Activated T-cell treated with anti-CD3 and anti-CD28 coated beads, Interleukin-2, amount 50 U/mL, for 24 hours (primary cell): Measurements from ENCODE around the gene DHRS2.
"Not testable (repeated sequence)": the region's sequence is repeated elsewhere in the genome, so short reads cannot be mapped to it uniquely, and the experiment has no call there.

Experiments
- DNase-seq: peaks from one replicate; pipeline ENCODE4 v3.0.0-alpha.2; 2020
- H3K27ac Mint-ChIP-seq: 2 replicates; pipeline ENCODE4 v1.8.0; 2020; ENCODE audit warnings: mild to moderate bottlenecking, mixed read lengths
- H3K27me3 Mint-ChIP-seq: 2 replicates; pipeline ENCODE4 v1.8.0; 2020; ENCODE audit warnings: mixed read lengths
- H3K36me3 Mint-ChIP-seq: 2 replicates; pipeline ENCODE4 v1.8.0; 2020; ENCODE audit warnings: low read depth, mixed read lengths
- H3K4me1 Mint-ChIP-seq: 2 replicates; pipeline ENCODE4 v1.8.0; 2020; ENCODE audit warnings: low read depth, mixed read lengths
- H3K4me3 Mint-ChIP-seq: 2 replicates; pipeline ENCODE4 v1.8.0; 2020; ENCODE audit warnings: mild to moderate bottlenecking, moderate library complexity, mixed read lengths
- H3K9me3 Mint-ChIP-seq: 2 replicates; pipeline ENCODE4 v1.8.0; 2020; ENCODE audit warnings: mixed read lengths

DHRS2 gene

GRCh38 chr14:23632461-23633159 lies 3.6 kb upstream of the DHRS2 start:
- Mint-ChIP-seq H3K36me3 (no peaks in the 10 kb centered on the region), H3K4me1 (peaks cover 10% of the 10 kb centered on the region), H3K4me3 (no peak overlapping the region), H3K9me3 (no peaks in the 10 kb centered on the region), H3K27ac (no peak overlapping the region), H3K27me3 (no peaks in the 10 kb centered on the region)
- no peak for DNase-seq

DNA sequence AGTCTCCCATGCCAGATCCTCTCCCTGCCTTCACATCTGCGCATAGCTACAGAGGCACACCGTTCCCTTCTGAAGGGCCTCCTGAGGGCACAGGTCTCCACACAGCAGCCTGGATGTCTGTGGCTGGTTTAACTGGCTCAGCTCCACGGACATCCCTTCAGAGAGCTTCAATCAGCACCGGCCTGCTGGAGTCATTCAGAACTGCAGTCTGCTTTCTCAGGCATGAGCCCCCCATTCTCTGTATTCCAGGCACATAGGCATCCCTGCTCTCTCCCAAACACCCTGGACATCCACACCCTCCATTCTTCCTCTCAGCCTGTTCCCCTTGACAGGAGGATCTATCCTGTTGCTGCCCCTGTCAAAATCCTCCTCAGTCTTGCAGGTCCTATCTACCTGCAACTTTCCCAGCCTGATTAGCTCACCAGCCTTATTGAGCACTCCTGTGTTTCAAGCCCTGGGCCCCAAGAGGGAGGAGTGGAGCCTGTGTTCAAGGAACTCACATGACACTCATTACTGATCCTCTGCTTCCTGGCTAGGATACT lies 2.9 kb upstream of the DHRS2 start:
- Mint-ChIP-seq H3K36me3 (no peaks in the 10 kb centered on the region), H3K27ac (no peak overlapping the region), H3K9me3 (no peaks in the 10 kb centered on the region), H3K4me3 (no peak overlapping the region), H3K27me3 (no peaks in the 10 kb centered on the region), H3K4me1 (peaks cover 10% of the 10 kb centered on the region)
- no peak for DNase-seq

DNA sequence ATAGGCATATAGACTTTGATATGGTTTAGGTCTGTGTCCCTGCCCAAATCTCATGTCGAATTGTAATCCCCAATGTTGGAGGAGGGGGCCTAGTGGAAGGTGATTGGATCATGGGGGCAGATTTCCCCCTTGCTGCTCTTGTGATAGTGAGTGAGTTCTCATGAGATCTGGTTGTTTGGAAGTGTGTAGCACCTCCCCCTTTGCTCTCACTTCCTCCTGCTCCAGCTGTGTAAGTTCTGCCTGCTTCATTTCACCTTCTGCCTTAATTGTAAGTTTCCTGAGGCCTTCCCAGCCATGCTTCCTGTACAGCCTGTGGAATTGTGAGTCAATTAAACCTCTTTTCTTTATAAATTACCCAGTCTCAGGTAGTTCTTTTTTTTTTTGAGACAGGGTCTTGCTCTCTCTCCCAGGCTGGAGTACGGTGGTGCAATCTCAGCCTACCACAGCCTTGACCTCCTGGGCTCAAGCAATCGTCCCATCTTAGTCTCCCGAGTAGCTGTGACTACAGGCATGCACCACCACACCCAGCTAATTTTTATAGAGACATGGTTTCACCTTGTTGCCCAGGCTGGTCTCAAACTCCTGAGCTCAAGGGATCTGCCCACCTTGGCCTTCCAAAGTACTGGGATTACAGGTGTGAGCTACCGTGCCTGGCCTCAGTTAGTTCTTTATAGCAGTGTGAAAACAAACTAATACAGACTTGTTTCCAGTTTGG lies 1.3 kb upstream of the DHRS2 start:
- not testable (repeated sequence) for H3K27me3 Mint-ChIP-seq, H3K27ac Mint-ChIP-seq

GRCh38 chr14:23637312-23637654 lies 1.1 kb downstream of the DHRS2 start:
- not testable (repeated sequence) for H3K27ac Mint-ChIP-seq, DNase-seq, H3K4me1 Mint-ChIP-seq, H3K36me3 Mint-ChIP-seq, H3K4me3 Mint-ChIP-seq, H3K9me3 Mint-ChIP-seq, H3K27me3 Mint-ChIP-seq

More for the DNA sequence above, 1.3 kb upstream of the DHRS2 start:
- not testable (repeated sequence) for H3K9me3 Mint-ChIP-seq, DNase-seq, H3K36me3 Mint-ChIP-seq, H3K4me3 Mint-ChIP-seq
- peaks cover 10% of the 10 kb centered on the region for H3K4me1 Mint-ChIP-seq

- not testable (repeated sequence) for H3K4me1 Mint-ChIP-seq, H3K4me3 Mint-ChIP-seq, H3K27ac Mint-ChIP-seq, H3K9me3 Mint-ChIP-seq, H3K27me3 Mint-ChIP-seq, DNase-seq, H3K36me3 Mint-ChIP-seq
Observed at GRCh38 chr14:23637655-23638413, 1.7 kb downstream of the DHRS2 start.

- DNase-seq: no peak
- Mint-ChIP-seq H3K27ac (no peak overlapping the region), H3K9me3 (no peaks in the 10 kb centered on the region), H3K27me3 (no peaks in the 10 kb centered on the region), H3K4me3 (no peak overlapping the region), H3K36me3 (no peaks in the 10 kb centered on the region), H3K4me1 (no peaks in the 10 kb centered on the region)
Observed at GRCh38 chr14:23638414-23639047, 2.4 kb downstream of the DHRS2 start.

DNA sequence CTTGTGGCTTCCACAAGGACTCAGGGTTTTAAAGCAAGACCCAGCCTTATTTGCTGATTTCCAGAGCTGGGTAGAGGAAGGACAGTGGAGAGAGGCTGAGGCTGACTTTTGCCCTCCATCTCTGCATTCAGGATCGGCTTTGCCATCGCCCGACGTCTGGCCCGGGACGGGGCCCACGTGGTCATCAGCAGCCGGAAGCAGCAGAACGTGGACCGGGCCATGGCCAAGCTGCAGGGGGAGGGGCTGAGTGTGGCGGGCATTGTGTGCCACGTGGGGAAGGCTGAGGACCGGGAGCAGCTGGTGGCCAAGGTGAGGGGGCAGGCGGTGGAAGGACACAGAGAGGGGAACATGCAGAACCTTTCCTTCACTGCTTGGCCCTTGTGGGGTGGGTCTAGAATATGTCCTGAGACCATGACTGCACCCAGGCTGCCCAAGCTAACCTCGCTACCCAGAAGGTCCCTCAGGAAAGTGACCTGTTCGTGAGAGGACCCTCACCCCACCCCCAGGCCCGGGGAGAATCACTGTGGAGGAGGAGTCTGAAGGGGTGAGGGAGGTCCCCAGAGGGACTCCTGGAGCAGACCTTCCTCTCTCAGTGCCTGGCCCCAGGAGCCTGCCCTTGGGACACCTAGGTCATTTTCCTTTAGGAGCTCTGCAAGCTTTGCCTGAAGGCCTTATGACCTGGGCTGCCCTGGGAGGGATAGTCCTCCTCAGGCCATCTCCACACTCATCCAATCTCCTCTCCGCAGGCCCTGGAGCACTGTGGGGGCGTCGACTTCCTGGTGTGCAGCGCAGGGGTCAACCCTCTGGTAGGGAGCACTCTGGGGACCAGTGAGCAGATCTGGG lies 3.1 kb downstream of the DHRS2 start:
- Mint-ChIP-seq H3K4me1 (no peaks in the 10 kb centered on the region), H3K9me3 (no peaks in the 10 kb centered on the region), H3K27ac (no peak overlapping the region), H3K4me3 (no peak overlapping the region), H3K27me3 (no peaks in the 10 kb centered on the region), H3K36me3 (no peaks in the 10 kb centered on the region)
- no peak for DNase-seq

DNA sequence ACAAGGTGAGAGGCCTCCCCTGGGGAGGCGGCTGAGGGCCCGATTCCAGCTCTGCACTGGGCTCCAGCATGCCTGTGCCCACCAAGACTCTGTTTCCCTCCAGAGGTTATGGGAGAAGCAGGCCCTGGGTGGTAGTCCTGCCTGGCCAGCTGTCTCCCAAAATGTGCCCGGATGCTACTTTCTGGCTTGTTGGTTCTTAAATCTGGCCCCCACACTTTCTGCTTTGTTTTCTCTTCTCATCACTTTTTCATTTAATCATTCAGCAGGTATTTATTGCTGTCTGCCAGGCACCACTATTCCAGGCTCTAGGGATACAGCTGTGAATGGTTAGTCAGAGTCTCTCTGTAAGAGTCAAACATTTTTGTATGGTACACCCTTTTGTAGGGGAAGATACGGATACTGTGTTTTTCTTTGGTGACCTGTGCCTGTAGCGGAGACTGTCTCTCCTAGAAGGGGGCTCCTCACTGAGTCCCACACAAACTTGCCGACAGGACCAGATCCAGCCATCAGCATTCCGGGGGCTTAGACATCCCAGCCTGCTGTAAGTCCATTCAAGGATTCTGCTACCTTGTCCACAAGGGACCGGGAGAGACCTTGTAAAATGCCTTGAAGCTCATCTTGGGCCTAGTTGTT lies 3.8 kb downstream of the DHRS2 start:
- no peak for DNase-seq
- no peaks in the 10 kb centered on the region for H3K27me3 Mint-ChIP-seq
- no peak overlapping the region for H3K27ac Mint-ChIP-seq
- no peak overlapping the region for H3K4me3 Mint-ChIP-seq
- H3K36me3 Mint-ChIP-seq: no peaks in the 10 kb centered on the region
- no peaks in the 10 kb centered on the region for H3K9me3 Mint-ChIP-seq
- no peaks in the 10 kb centered on the region for H3K4me1 Mint-ChIP-seq

DNA sequence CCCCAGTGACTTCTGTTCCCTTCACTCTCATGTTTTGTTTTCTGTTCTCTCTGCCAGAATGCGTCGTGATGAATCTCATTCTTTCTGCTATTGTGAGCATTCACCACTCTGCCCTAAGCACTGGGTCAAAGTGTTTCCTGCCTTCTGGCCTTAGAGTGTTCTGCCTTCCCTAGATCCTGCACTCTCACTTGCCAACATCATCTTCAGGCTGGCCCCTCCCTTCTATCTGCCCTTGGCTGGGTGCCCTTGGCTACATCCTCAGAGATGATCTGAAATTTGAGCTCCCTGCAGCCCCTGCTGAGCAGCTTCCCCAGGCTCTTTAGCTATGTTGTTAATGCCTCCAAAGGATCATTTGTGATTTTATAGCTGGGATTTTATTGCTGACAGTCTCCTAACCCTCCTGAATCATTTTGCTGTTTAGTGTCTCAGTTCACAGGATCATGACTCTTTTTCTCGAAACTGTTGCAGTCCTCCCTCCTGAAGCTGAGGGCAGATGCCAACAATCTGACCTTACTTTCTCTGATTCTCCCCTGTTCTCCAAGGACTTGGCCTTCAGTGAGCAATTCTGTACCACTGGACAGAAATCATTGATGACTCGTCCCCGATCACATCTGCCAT lies 4.5 kb downstream of the DHRS2 start:
- H3K9me3 Mint-ChIP-seq: no peaks in the 10 kb centered on the region
- H3K27ac Mint-ChIP-seq: no peak overlapping the region
- no peak overlapping the region for H3K4me3 Mint-ChIP-seq
- H3K36me3 Mint-ChIP-seq: no peaks in the 10 kb centered on the region
- no peaks in the 10 kb centered on the region for H3K27me3 Mint-ChIP-seq
- no peaks in the 10 kb centered on the region for H3K4me1 Mint-ChIP-seq
- no peak for DNase-seq

- Mint-ChIP-seq H3K9me3 (no peaks in the 10 kb centered on the region), H3K27ac (no peak overlapping the region)
Observed at GRCh38 chr14:23641180-23641914, 5.2 kb downstream of the DHRS2 start.

DNA sequence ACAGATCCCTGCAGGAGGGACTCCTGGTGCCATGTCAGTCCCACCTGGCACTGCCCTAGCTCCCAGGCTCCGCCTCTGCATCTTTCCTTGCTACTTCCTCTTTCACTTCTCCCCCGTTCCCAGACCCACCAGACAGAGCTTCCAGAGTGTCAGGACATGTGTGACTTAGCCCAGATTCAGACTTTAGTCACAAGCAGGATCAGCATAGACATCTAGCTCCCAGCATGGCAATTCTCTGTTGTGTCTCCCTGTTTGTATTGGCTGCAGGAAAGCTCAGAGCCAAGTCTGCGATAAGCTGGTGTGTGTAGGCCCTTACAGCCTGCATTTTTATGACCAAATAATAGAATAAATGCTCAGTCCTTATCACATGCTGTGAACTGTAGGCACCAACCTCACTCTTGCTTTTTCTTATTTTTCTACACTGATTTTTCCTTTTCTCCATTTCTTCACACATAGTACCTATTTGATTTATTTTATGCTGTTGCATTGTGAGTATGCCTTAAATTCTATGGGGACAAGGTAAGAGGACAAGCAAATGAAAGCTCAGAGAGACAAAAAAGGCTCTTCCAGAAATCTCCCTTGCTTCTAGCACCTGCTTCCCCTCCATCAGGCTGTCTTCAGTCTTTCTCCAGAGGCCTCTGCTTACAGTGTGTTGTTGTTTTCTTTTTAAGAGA lies 5.9 kb downstream of the DHRS2 start:
- H3K27me3 Mint-ChIP-seq: no peaks in the 10 kb centered on the region
- H3K27ac Mint-ChIP-seq: no peak overlapping the region
- no peak for DNase-seq
- no peaks in the 10 kb centered on the region for H3K36me3 Mint-ChIP-seq
- no peaks in the 10 kb centered on the region for H3K9me3 Mint-ChIP-seq
- H3K4me3 Mint-ChIP-seq: no peak overlapping the region
- no peaks in the 10 kb centered on the region for H3K4me1 Mint-ChIP-seq

More at GRCh38 chr14:23641180-23641914, 5.2 kb downstream of the DHRS2 start:
- Mint-ChIP-seq H3K27me3 (no peaks in the 10 kb centered on the region), H3K36me3 (no peaks in the 10 kb centered on the region), H3K4me1 (no peaks in the 10 kb centered on the region), H3K4me3 (no peak overlapping the region)
- no peak for DNase-seq

GRCh38 chr14:23643533-23644194 lies 7.5 kb downstream of the DHRS2 start:
- no peak overlapping the region for H3K27ac Mint-ChIP-seq
- DNase-seq: no peak

More at GRCh38 chr14:23643533-23644194, 7.5 kb downstream of the DHRS2 start:
- H3K27me3 Mint-ChIP-seq: no peaks in the 10 kb centered on the region
- no peak overlapping the region for H3K4me3 Mint-ChIP-seq
- no peaks in the 10 kb centered on the region for H3K9me3 Mint-ChIP-seq
- no peaks in the 10 kb centered on the region for H3K36me3 Mint-ChIP-seq
- H3K4me1 Mint-ChIP-seq: no peaks in the 10 kb centered on the region
